ENCODE results near the gene MAGI2. TPM values are rescaled to one million over a fixed set of nuclear protein-coding genes. Genes with fewer than 3 reads are reported as not detected.

The MAGI2 gene
- total RNA-seq, 1 experiment from 2014 or later: 0.52 TPM

DNA sequence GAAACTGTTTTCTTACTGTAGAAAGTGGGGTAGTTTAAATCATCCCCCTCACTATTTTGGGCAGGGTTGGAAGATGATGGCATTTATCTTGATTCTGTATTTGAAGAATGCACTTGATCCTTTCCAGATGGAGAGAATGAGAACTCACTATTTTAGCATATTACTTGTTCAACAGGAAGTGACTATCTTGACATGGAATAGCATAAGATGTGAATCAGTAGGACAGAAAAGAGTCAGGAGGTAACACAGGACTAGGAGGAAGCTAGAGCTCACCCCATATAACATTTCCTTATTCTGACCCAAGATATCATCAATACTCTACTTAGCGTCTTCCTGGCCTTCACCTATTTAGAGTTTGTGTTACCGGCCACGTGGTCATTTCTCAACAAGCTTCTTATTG, 1254.7 kb downstream of the MAGI2 start:
- Mint-ChIP-seq H3K27me3 (ENCODE audit: unreplicated experiment) (peaks cover 16% of the 10 kb centered on the region), H3K4me1 (ENCODE audit: low read depth, unreplicated experiment) (no peaks in the 10 kb centered on the region), H3K4me3 (ENCODE audit: low read depth, unreplicated experiment) (no peak overlapping the region), H3K36me3 (ENCODE audit: insufficient read depth, unreplicated experiment) (no peaks in the 10 kb centered on the region), H3K27ac (ENCODE audit: unreplicated experiment) (no peak overlapping the region), H3K9me3 (ENCODE audit: low read depth, unreplicated experiment) (no peaks in the 10 kb centered on the region)
- CTCF ChIA-PET: no interaction called here
- intact Hi-C loops (cut with micrococcal nuclease; ENCODE audit: unreplicated experiment): no loop called here
- TF ChIP-seq CTCF (IDR thresholded peaks at IDR 0.05; ENCODE audit: unreplicated experiment): no peak
- DNase-seq: no peak
- no TSS peak for BruUV-seq (replicated peaks)

GRCh38 chr7:78197447-78197846, 1256.0 kb downstream of the MAGI2 start:
- Mint-ChIP-seq H3K4me1 (ENCODE audit: low read depth, unreplicated experiment) (no peaks in the 10 kb centered on the region), H3K27ac (ENCODE audit: unreplicated experiment) (no peak overlapping the region), H3K4me3 (ENCODE audit: low read depth, unreplicated experiment) (no peak overlapping the region), H3K36me3 (ENCODE audit: insufficient read depth, unreplicated experiment) (no peaks in the 10 kb centered on the region), H3K27me3 (ENCODE audit: unreplicated experiment) (peaks cover 27% of the 10 kb centered on the region), H3K9me3 (ENCODE audit: low read depth, unreplicated experiment) (no peaks in the 10 kb centered on the region)
- intact Hi-C loops (cut with micrococcal nuclease; ENCODE audit: unreplicated experiment): no loop called here
- no peak for TF ChIP-seq CTCF (IDR thresholded peaks at IDR 0.05; ENCODE audit: unreplicated experiment)
- CTCF ChIA-PET: no interaction called here
- DNase-seq: no peak
- no TSS peak for BruUV-seq (replicated peaks)

DNA sequence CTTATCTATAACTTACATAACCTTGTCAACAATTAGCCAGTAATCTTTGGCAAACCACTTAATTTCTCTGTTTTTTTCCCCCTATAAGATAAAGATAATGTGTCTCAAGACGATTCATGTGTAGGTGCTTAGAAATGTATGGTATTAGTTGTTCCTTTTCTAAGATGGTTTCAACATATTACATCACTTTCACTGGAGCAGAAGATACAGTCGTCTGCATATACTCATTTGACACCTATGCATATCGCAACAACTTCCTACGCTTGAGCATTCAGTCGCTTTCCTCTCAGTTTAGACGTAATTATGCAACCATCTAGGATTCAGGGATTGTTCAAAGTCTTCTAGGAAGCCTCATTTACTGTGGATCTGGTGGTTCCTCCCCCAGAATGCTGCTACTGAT, 1258.2 kb downstream of the MAGI2 start:
- BruUV-seq (replicated peaks): no TSS peak
- intact Hi-C loops (cut with micrococcal nuclease; ENCODE audit: unreplicated experiment): no loop called here
- H3K27ac Mint-ChIP-seq (ENCODE audit: unreplicated experiment): no peak overlapping the region
- no peak for DNase-seq
- peaks cover 42% of the 10 kb centered on the region for H3K27me3 Mint-ChIP-seq (ENCODE audit: unreplicated experiment)
- no peaks in the 10 kb centered on the region for H3K9me3 Mint-ChIP-seq (ENCODE audit: low read depth, unreplicated experiment)
- no peak for TF ChIP-seq CTCF (IDR thresholded peaks at IDR 0.05; ENCODE audit: unreplicated experiment)
- CTCF ChIA-PET: no interaction called here
- H3K4me3 Mint-ChIP-seq (ENCODE audit: low read depth, unreplicated experiment): no peak overlapping the region
- H3K36me3 Mint-ChIP-seq (ENCODE audit: insufficient read depth, unreplicated experiment): no peaks in the 10 kb centered on the region
- no peaks in the 10 kb centered on the region for H3K4me1 Mint-ChIP-seq (ENCODE audit: low read depth, unreplicated experiment)

DNA sequence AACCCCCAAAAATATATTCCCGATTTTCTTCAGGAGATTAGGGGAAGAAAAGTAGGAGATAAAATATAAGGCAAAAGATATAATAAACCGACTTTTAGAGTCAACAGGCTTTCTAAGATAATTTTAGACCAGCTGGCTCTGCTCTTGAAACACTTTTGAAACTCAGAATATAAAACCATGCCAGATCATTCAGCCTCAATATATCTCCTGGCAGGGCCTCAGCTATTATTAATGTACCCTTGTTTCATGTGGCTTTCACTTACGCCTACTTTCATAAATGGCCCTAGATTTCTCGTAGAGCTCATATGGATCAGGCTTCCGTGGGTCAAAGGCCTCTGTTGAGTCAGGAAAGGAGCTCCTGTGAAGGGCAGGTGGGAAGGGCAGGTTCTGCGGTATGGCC, 1258.9 kb downstream of the MAGI2 start:
- TF ChIP-seq CTCF (IDR thresholded peaks at IDR 0.05; ENCODE audit: unreplicated experiment): no peak
- DNase-seq: no peak
- Mint-ChIP-seq H3K27me3 (ENCODE audit: unreplicated experiment) (peaks cover 42% of the 10 kb centered on the region), H3K36me3 (ENCODE audit: insufficient read depth, unreplicated experiment) (no peaks in the 10 kb centered on the region), H3K9me3 (ENCODE audit: low read depth, unreplicated experiment) (no peaks in the 10 kb centered on the region), H3K4me3 (ENCODE audit: low read depth, unreplicated experiment) (no peak overlapping the region), H3K27ac (ENCODE audit: unreplicated experiment) (no peak overlapping the region), H3K4me1 (ENCODE audit: low read depth, unreplicated experiment) (no peaks in the 10 kb centered on the region)
- CTCF ChIA-PET: no interaction called here
- no TSS peak for BruUV-seq (replicated peaks)
- intact Hi-C loops (cut with micrococcal nuclease; ENCODE audit: unreplicated experiment): no loop called here
